Ovary (tissue), 3 donors: Measurements from ENCODE around the gene CYP21A2.

Experiments
- CTCF ChIP-seq, 3 donors: fragments of 450-650 bp in 2 of 3; fragments of 200-600 bp in 1 of 3; IDR thresholded peaks; one replicate each; pipeline versions ENCODE4 v1.5.1 to v1.8.0; 2016 to 2022; ENCODE audit warnings: antibody characterized with exemption in 3 of 3, mild to moderate bottlenecking in 1 of 3
- POLR2A ChIP-seq: fragments of 450-650 bp; IDR thresholded peaks from one replicate; pipeline ENCODE4 v1.6.1; 2017; ENCODE audit warnings: antibody characterized with exemption, mild to moderate bottlenecking, moderate library complexity
- donor health status: DM: no; HTN: no; CAD: no.

- TF ChIP-seq CTCF (IDR thresholded peaks at IDR 0.05) (no peak), POLR2A (no peak)
Observed at GRCh38 chr6:32070814-32071543, 32.8 kb downstream of the CYP21A2 start.
